Lower leg skin (tissue), 4 donors: ENCODE data around the gene TMEM39B. TPM values are rescaled to one million over a fixed set of nuclear protein-coding genes. Genes with fewer than 3 reads are reported as not detected.

Experiments used
- DNase-seq, 2 donors: peaks; one replicate each; pipeline ENCODE4 v3.0.0-alpha.2; 2019; ENCODE audit warnings: low spot score in 2 of 2
- H3K4me3 ChIP-seq: fragments of 200-600 bp; sonication (generic); 2 replicates; pipeline ENCODE4 v1.5.1; 2017; ENCODE audit warnings: mild to moderate bottlenecking, low read depth; ENCODE audit not compliant: poor library complexity, severe bottlenecking
- POLR2A ChIP-seq, 2 donors: fragments of 450-650 bp; IDR thresholded peaks; one replicate each; pipeline ENCODE4 v1.6.1; 2016 to 2017; ENCODE audit warnings: antibody characterized with exemption in 2 of 2, mild to moderate bottlenecking in 1 of 2, moderate library complexity in 1 of 2
- WGBS, 2 donors: methylation state at CpG; one replicate each; pipeline ENCODE4 v1.1.5; 2018; 5-methylcytosine and 5-hydroxymethylcytosine counted together
- intact Hi-C: fragments of 100-400 bp; cut with DNase I; formaldehyde crosslinking; loops from one replicate; pipeline ENCODE4 v1.15.0; 2023; ENCODE audit warnings: low total_unique reads
- total RNA-seq, 4 donors: library from RNA; depleted of rRNA; stranded (reverse); fragments of >200 nt; gene quantifications; one replicate each; pipeline ENCODE4 v1.1.0, GENCODE V29; 2016
- TF ChIP-seq, protein P1 (sequence below), 3 donors: fragments of 450-650 bp; IDR thresholded peaks; one replicate each; pipeline ENCODE4 v1.5.1; 2016; ENCODE audit warnings: antibody characterized with exemption in 3 of 3, mild to moderate bottlenecking in 3 of 3, moderate library complexity in 2 of 3

TMEM39B gene
- total RNA-seq, 4 donors from 2014 or later = 2.9 to 5.0 (median 4.3) TPM

DNA sequence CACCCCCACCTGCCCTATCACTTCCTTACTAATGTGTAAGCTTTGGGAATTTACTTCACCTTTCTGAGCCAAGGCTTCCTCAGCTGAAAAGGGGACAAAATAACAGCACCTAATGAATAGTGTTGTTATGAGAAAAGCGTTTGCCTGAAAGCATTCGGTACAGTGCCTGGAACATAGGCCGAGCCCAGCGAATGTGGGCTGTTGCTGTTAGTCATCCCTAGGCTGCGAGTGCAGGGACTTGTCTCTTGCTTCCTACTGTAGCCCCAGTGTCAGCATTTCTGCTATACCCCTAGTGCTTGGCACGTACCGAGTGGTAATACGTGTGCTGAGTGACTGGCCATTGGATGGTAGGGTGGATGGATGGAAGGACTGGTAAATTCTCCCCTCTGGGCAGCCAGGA, 18.4 kb downstream of the TMEM39B start:
- 96 to 97% methylated on average over 8 of the region's 8 CpGs for WGBS, 2 donors
- no peak for DNase-seq
- no peak overlapping the region for H3K4me3 ChIP-seq
- intact Hi-C loops = no loop called here
- TF ChIP-seq, protein P1, sequence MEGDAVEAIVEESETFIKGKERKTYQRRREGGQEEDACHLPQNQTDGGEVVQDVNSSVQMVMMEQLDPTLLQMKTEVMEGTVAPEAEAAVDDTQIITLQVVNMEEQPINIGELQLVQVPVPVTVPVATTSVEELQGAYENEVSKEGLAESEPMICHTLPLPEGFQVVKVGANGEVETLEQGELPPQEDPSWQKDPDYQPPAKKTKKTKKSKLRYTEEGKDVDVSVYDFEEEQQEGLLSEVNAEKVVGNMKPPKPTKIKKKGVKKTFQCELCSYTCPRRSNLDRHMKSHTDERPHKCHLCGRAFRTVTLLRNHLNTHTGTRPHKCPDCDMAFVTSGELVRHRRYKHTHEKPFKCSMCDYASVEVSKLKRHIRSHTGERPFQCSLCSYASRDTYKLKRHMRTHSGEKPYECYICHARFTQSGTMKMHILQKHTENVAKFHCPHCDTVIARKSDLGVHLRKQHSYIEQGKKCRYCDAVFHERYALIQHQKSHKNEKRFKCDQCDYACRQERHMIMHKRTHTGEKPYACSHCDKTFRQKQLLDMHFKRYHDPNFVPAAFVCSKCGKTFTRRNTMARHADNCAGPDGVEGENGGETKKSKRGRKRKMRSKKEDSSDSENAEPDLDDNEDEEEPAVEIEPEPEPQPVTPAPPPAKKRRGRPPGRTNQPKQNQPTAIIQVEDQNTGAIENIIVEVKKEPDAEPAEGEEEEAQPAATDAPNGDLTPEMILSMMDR (IDR thresholded peaks at IDR 0.05) = no peak
- TF ChIP-seq POLR2A (IDR thresholded peaks at IDR 0.05) = no peak

DNA sequence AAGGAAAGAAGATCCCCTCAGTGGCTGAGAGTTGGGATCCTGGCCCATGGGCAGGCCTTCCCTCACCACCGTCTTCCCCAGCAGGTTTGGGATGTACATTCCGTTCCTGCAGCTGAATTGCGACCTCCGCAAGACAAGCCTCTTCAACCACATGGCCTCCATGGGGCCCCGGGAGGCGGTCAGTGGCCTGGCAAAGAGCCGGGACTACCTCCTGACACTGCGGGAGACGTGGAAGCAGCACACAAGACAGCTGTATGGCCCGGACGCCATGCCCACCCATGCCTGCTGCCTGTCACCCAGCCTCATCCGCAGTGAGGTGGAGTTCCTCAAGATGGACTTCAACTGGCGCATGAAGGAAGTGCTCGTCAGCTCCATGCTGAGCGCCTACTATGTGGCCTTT, 18.9 kb downstream of the TMEM39B start:
- 91 to 94% methylated on average over 10 to 15 of the region's 15 CpGs for WGBS, 2 donors
- TF ChIP-seq, protein P1 (IDR thresholded peaks at IDR 0.05) = no peak
- TF ChIP-seq POLR2A (IDR thresholded peaks at IDR 0.05) = no peak
- DNase-seq = no peak
- no peak overlapping the region for H3K4me3 ChIP-seq
- intact Hi-C loops = no loop called here

DNA sequence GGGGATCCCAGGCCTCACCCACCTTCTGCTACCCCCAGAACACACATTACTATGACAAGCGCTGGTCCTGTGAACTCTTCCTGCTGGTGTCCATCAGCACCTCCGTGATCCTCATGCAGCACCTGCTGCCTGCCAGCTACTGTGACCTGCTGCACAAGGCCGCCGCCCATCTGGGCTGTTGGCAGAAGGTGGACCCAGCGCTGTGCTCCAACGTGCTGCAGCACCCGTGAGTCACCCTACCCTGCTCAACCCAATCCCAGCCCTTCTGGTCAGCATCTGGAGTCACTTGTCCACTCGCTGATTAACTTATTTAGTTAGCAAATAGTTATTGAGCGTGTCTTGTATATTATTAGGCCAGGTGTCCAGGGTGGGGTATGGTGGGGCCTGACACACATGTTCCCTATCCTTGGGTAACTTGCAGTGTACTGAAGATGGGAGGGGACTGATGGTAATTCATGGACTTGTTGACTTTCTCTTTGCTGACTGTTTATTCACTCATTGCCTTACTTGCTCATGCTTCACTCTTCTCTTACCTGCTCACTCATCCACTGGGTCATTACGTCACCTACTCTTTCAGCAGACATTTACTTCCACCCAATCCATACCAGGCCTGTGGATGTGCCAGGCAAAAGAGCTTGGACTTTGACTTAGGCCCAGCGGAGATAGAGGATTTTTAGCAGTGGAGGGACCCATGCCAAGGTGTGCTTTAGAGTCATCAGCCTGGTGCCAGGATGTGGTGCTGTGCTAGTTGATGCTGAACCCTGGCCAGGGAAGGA, 22.2 kb downstream of the TMEM39B start:
- TF ChIP-seq, protein P1 (IDR thresholded peaks at IDR 0.05) = no peak
- no peak for TF ChIP-seq POLR2A (IDR thresholded peaks at IDR 0.05)
- intact Hi-C loops = no loop called here
- no peak for DNase-seq
- no peak overlapping the region for H3K4me3 ChIP-seq
- WGBS, 2 donors = 83 to 87% methylated on average over 11 of the region's 11 CpGs

DNA sequence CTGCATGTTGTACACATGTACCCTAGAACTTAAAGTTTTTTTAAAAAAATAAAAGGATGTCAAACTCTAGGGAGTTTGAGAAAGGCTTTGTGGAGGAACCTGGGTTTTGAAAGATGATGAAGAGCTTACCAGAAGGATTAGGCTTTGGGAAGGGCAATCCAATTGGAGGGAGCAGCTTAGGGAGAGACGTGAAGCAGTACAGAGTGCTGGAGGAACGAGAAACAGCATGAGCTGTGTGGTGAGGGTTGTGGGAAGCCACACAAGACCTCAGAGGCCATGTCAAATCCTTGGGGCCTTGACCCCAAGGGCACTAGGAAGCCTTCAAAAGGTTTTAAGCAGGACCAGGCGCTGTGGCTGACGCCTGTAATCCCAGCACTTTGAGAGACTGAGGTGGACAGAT, 26.7 kb downstream of the TMEM39B start:
- no peak for DNase-seq
- no peak overlapping the region for H3K4me3 ChIP-seq
- intact Hi-C loops = no loop called here
- TF ChIP-seq POLR2A (IDR thresholded peaks at IDR 0.05) = no peak
- TF ChIP-seq, protein P1 (IDR thresholded peaks at IDR 0.05) = no peak
- 85 to 91% methylated on average over 4 of the region's 4 CpGs for WGBS, 2 donors

DNA sequence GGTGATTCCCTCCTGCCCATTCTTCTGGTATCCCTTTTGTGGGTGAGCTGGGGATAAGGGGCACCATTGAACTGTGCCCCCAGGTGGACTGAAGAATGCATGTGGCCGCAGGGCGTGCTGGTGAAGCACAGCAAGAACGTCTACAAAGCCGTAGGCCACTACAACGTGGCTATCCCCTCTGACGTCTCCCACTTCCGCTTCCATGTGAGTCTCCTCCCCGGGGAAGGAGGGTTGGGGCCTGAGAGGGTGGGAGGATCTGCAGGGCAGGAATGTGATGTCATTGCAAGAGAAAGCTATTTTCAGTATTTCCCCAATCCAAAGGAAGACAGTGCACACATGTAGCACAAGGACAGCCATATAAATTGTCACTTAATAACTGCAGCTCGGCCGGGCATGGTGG, 27.6 kb downstream of the TMEM39B start:
- DNase-seq = no peak
- TF ChIP-seq POLR2A (IDR thresholded peaks at IDR 0.05) = no peak
- TF ChIP-seq, protein P1 (IDR thresholded peaks at IDR 0.05) = no peak
- intact Hi-C loops = no loop called here
- 75 to 76% methylated on average over 10 of the region's 10 CpGs for WGBS, 2 donors
- no peak overlapping the region for H3K4me3 ChIP-seq
